HG03175 (cell line): ENCODE data around the gene CRABP2.

ENCODE experiments used
- ATAC-seq: cut with Tn5 transposase; IDR thresholded peaks from one replicate; pipeline ENCODE4 v1.9.1; 2021; ENCODE audit warnings: mild to moderate bottlenecking, moderate library complexity; ENCODE audit not compliant: unreplicated experiment

CRABP2 gene

DNA sequence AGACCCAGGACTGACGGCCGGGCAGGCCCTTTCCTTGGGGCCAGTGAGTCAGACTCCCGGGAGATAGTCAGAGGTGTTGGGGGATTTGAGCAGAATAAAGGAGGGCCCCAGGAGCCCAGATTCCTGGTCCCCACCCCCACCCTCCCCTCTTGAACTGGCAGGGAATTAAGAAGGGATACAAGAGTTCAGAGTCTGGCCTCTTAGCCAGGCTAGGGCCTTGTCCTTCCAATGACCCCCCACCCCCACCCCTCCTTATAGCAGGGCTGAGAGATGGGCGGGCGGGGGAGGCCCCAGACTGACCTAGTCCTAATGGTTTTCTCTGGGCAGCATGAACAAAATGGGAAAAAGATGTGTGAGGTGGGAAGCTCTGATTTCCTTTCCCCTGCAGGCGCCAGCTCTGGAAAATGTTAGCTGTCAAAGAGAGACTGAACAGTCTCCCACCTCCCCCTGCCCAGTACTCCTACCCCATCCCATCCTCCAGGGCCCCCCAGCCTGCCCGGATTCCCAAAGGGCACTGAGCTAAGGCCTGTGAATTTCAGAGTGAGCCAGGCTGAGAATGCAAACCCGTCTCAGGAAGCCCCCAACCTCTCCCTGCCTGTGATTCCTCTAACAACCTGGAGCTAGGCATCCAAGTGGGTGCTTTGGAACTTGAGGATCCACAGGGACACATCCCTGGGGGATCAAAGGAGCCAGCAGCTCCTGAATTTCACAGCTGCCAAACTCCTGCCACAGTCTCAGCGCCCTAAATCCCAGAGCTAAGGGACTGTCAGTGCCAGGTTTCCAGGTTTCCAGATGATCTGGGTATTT, 5.8 kb upstream of the CRABP2 start:
- ATAC-seq: no peak

DNA sequence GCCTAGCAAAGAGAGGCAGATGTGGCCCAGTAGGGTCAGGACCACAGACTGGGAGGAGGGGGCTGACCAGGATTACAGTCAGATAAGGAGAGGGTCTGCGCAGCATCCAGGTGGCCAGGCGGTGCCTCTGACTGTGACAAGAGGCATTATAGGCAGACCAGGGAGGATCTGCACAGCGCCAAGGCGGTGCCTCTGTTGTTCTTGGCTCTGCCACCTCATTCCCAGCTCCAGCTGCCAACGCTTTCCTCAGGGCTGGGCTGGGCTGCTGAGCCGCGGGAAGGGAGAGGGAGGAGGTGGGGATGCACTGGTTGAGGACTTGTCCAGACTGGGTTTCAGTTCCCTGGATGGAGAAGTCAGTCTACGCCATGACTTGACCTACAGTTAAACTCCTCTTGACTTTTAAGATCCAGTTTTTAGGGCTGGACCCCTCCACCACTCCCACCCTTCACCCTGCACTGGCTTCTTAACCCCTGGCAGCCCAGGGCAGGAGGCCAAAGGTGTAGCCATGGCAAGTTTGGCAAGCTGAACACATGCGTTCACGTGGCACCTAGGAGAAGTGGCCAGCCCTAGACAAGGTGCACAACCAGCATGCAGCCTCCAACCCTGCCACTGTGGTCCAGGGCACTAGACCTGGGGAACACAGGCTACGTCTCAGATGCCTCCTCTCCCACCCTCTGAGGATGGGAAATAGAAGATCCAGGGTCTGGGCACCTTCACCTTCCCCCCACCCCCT, 4.5 kb upstream of the CRABP2 start:
- no peak for ATAC-seq

DNA sequence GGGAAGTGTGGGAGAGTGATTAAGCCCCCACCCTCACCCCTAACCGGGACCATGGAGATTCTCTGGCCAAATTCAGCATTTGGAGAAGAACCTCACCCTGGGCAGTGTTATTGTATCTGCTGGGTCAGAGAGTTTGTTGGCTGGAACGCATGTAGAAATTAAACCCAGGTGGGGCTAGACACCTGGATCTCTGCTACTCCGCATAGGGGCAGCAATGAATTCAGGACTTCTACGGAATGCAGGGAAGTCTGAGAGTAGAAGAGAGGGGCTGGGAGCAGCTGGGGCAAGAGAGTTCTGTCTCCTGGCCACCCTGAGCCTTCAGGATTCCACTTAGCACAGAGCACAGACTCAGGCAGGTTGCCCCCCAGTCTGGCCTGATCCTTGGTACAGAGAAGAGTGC, 3.6 kb upstream of the CRABP2 start:
- no peak for ATAC-seq

DNA sequence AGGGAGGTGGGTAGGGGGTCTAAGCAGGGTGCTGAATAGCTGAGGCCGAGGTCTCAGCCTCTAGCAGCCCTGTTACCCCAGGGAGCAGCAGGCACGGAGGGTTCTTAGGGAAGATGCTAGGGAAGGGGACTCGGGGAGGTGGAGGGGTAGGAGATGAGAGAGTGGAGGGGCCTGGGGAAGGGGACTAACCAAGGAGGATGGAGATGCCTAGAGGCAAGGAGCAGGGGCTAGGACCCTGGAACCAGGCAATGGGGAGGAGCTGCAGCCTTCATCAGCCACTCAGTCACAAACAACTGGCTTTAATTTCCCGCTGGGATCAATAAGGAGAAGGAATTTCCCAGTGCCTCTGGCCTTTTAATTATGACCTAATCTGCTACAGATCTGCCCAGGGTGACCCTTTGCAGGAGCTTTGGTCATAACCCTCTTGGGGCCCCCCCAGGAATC, 2.9 kb upstream of the CRABP2 start:
- no peak for ATAC-seq

DNA sequence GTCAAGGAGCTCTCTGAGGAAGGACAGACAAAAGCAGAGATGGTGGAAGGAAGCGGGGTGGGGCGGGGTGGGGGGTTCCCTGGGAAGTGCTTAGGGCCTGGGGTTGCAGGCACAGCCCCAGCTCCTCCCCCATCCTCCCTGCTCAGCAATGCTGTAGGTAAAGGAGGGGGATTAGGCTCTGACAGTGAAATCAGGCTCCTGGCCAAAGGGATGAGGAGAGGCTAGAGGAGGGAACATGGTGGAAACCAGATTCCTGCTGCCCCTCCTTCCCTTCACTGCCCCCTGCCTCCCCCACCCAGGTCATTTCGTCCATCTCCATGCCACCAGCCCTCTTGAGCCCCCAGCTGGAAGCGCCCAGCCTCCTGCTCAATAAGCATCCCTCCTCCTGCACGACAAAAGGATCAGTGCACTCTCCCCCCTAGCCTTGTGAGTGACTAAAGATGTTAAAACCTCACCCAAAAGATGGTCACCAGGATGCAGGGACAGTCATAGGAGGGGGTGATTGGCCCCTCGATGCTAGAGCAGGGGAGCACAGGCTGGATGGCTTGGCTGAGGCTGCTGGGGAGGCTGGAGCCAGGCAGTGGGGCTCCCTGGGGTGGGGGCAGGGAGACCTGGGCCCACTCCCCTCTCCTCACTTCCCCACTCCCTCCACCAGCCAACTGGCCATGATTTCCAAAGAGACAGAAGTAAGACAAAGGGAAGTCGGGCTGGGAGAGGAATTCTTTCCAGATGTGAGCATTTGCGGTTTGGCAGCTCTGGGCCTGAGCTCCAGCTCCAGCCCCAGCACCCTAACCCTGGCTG, 2.2 kb upstream of the CRABP2 start:
- no peak for ATAC-seq

DNA sequence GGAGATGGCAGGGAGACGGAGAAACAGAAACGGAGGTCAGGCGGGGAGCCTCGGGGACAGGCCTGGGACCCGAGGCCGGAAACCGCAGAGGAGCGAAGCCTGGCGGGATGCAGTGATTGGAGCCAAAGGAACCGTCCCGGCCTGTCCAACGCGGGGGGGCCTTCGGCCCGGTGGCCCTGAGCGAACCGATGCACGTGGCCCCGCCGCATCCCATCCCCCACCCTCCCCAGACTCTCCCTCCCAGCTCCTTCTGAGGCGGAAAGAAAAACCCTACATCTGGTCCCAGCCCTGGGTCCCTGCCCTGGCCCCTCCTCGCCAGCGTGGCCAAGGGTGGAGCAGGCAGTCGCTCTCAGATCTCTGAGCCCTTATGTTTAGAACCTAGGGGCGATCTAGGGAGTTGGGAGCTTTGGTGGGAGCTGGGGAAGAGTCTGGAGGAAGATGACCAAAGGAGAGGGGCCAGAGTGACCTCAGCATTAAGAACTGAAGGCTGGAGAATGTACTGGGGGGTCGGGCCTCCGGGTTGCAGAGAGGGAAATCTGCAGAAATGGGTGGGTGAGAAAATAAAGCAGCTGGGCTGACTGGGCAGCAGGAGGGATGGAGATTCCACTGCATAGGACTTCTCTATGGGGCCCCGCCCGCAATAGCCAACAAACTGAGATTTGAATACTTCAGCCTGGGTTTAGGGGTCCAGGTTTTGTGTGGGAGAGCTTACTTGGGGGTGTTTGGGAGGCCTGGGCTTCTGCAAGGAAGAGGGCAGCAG, 1.5 kb upstream of the CRABP2 start:
- no peak for ATAC-seq

DNA sequence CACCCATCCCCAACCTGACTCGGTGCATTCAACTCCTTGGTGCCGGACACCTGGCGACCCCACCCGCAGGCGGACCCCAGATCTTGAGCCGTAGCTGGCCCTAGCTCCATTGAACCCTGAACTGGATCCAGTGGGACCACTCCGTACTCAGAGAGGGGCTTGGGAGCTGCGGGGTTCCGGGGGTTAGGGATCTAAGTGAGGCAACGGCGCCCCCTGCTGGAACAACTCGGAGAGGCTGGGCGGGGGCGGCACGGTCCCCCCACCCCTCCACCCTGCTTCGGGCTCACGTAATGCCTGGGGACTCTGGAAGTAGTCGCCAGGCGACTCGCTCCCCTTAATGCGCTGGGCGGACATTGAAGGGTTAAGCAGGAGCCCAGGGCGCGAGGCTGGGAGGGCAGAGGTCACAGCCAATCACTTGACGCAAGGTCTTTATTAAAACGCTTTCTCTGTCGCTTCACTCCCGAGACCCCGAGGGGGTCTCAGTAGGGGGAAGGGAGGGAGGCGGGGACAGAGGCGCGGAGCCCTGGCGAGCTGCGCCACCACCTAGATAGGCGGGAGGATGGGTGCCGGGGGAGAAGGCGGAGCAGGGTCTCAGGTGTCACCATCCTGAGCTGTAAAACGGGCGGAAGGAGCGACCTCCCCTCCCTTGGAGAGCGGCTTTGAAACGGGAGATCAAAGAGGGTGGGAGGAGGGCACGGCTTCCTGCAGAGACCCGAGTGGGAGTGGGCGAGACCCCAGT, 704 bp upstream of the CRABP2 start:
- no peak for ATAC-seq

DNA sequence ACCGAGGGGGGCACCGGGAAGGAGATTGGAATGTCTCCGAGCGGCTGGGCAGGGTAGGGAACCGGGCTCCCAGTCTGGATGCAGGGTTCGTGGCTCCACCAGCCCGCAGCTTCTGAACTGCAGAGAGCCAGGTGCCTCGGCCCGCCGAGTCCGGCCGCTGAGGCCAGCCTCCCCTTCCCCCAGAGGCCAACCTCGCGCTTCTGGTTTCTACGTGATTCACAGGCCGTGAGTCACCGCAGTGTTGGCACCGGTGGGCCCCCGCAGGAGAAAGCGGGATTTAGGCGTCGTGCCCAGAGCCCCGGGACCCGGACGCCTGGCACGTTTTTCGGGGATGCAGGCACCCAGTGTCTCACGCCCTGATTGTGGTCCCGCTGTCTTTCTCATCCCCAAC, 458 bp downstream of the CRABP2 start:
- ATAC-seq: no peak

DNA sequence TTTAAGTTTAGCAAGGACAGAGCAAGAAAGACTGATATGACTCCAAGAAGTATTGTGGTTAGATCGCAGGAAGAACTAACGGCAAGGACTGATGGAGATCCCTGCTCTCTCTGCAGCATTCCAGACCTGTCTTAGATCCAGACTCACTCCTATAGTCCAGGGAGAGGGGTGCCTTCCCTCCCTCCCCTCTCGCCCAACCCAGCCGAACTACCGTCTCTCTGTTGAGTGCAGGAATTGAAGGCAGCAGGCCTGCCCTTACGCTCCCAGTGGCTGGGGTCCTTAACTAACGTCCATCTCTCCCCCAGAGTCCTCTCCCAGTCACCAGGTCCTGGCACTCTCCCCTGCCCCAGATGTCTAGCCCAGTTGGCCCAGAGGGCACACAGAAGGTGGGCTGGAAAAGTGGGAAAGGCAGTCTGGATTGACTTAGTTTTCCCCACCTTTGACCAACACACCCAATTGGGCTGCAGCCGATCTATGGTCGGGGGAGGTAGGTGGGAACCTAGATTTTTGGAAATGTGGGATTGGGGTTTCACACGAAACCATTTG, 1.1 kb downstream of the CRABP2 start:
- ATAC-seq: no peak

DNA sequence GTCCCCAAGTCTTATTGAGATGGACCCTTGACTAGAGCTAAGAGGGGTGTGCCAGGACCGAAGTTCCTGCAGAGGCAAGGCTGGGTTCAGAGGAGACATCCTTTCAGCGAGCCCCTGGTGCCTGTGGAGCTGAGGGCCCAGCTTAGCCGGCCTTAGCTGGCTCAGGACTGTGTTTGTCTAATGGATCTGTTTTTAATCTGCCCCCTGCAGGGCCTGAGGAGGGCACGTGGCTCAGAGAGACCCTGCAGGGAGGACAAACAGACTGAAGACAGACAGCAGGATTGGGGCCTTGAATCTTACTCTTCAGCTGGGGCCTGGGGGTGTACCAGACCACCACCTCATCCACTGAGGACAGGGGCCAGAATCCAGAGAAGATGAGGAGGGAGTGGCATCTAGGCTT, 1.6 kb downstream of the CRABP2 start:
- no peak for ATAC-seq

DNA sequence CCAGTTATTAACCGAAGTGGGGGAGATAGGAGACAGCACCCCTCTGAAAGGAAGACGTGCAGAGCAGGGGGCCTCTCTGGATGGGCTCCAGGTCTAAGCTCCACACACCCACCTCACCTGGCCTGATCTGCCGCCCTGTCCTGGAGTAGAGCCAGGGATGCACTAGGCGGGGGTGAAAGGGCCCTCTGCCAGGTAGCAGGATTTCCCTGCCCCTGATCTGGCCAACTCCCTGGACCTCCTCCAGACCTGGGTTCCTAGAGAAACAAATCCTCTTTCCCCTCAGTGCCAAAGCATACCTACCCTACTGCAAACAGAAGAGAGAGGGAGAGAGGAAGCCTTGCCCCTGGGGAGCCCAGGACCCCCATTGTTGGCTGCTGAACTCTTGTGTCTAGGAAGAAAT, 2.0 kb downstream of the CRABP2 start:
- ATAC-seq: no peak

DNA sequence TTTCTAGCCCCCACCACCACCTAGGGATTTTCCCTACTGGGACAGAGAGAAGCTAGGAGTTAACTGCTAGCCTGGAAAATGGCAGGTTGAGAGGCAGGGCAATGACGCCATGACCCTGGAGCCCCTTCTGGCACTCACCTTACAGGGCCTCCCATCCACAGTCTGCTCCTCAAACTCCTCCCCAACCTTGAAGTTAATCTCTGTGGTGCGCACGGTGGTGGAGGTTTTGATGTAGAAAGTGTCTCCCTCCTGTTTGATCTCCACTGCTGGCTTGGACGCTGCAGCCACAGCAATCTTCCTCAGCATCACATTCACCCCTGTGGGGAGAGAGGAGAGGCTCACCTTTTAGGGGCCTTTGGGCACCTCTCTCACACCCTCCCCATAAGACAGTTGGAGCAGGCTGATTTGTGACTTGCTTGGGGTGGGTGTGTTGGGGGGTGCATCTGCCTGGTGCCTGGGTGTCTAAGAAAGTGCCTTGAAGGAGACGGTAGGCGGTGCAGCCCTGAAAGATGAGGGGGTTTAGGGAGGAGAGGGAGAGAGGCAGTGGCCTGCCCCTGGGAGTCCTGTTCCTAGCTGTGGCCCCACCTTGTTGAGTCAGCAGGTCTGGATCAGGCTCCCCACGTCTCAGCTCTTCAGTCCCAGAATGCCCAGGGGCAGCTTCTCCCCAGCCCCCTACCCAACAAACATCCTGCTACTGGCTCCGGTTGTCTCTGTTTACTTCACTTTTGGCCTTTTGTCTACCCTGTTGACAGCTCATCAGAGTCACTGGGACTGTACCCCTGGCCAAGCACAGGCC, 4.4 kb downstream of the CRABP2 start:
- no peak for ATAC-seq

DNA sequence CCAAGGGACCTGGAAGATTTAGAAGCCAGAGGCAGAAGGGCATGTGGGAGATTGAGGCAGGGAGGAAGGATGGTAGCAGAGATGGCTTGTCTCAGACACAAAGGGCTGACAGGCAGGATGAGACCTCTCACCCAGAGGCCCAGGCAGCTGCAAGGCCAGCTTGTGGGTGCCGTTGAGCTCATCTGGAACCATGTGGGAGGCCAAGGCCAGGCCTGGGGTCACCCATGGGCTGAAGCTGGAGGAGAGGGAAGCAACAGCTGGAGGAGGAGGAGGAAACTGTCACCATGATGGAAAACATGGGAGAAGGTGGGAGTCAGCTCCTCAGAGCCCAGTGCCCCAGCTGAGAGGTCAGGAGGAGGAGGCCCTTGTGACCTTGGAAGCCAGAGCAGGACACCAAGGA, 6.4 kb downstream of the CRABP2 start:
- ATAC-seq: no peak

DNA sequence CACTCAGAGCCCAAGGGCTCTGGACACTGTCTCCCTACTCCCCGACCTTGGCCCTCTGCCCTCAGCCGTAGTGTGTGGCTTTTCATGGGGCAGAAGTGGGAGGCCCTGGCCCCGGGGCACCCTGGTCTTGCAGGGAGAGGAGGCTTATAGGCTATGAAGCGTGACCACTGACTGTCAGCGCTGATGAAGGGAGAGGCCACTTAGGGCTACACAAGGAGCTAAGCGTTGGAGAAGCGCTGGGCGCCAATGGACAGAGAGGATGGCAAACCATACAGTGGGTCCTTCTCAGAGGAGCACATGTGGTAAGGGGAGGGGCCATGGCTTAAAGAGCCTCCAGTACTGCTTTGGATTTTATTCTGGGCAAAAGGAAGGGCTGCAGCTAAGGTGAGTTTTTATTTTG, 7.9 kb downstream of the CRABP2 start:
- no peak for ATAC-seq

DNA sequence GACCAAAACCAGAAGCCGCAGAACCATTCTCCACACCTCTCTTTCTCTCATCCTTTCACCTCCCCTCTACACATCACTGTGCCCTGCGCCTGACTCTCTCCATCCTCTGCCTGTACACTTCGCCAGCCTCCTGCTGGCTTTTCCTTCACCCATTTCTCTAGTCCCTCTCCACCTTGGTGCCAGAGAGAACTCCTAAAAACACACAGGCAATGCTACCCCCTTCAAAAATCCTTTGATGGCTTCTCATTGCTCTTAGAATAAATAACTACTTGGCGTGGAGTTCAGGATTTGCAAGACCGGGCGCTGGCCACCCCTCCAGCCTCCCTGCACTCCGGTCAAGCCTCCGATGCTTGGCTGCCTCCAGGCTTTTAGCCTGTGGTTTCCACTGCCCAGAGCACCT, 8.6 kb downstream of the CRABP2 start:
- ATAC-seq: no peak

DNA sequence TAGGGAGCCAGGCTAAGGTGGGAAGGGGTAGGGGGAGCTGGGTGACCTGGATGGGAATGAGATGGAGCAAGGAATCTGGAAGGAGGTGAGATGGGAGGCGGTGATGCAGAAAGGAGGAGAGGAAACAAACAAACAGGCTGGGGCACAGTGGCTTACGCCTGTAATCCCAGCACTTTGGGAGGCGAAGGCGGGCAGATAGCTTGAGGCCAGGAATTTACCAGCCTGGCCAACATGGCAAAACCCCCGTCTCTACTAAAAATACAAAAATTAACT, 10.8 kb downstream of the CRABP2 start:
- ATAC-seq: no peak

DNA sequence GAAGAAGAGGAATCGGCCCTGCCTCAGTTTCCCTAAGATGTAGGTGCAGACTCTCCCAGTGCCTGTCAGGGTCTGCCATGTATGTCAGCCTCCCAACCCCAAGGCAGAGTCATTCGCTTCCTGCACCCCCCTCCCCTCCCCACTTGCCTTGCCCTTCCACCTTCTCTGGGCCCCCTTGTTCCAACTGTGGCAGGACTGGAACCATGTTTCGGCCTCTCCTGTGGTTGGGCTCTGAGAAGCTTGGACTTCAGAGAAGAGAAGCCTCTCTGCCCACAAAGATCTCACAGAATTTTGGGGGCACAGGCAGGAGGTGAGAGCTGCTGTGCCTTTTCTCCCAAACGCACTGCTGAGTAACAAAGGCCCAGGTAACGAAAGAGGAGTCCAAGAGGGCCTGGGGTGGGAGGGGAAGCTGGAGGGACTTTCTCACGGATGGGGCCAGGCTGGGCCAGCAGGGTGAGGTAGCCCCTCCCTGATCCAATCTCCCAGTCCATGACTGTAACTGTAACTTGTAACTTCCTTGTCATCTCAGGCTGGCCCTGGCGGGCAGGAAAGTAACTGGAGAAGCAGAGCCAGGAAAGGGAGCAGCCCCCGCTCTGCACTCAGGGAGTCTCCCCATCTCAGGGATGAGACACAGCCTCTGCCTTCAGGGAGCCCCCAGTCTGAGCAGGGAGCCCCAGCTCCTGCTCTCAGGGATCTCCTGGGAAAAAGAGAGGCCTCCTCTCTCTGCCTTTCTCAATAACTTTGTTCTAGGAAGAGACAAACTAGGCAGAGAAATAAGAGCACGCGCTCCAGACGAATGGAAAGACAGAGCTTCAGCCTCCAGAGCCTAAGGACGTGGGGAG, 11.3 kb downstream of the CRABP2 start:
- no peak for ATAC-seq
